RWPE2 (cell line): Measurements from ENCODE around the gene TUBGCP3.

ENCODE experiments used
- ATAC-seq: fragments of 200-7000 bp; cut with Tn5 transposase; 3 replicates; pipeline ENCODE4 v1.9.1; 2021; ENCODE audit warnings: low read depth
- DNase-seq: peaks from one replicate; pipeline ENCODE4 v3.0.0-alpha.2; 2020; ENCODE audit warnings: low spot score
- H3K27ac ChIP-seq: fragments of 450-650 bp; 2 replicates; pipeline ENCODE4 v1.5.1; 2017; ENCODE audit warnings: mild to moderate bottlenecking; ENCODE audit not compliant: poor library complexity, severe bottlenecking
- H3K27me3 ChIP-seq: fragments of 250-450 bp; sonication (Bioruptor Pico); 2 replicates; pipeline ENCODE4 v1.5.1; 2021; ENCODE audit warnings: mild to moderate bottlenecking, moderate library complexity; ENCODE audit not compliant: insufficient read depth, poor library complexity, severe bottlenecking
- H3K36me3 ChIP-seq: fragments of 250-450 bp; sonication (Bioruptor Pico); 2 replicates; pipeline ENCODE4 v1.5.1; 2020; ENCODE audit warnings: low read depth, mild to moderate bottlenecking, moderate library complexity
- H3K4me1 ChIP-seq: fragments of 250-450 bp; sonication (Bioruptor Pico); 2 replicates; pipeline ENCODE4 v1.5.1; 2021; ENCODE audit warnings: mild to moderate bottlenecking, moderate library complexity; ENCODE audit not compliant: insufficient read depth, poor library complexity, severe bottlenecking
- H3K4me3 ChIP-seq: fragments of 250-450 bp; sonication (Bioruptor Pico); 2 replicates; pipeline ENCODE4 v1.5.1; 2021; ENCODE audit warnings: mild to moderate bottlenecking, moderate library complexity; ENCODE audit not compliant: severe bottlenecking
- H3K9me3 ChIP-seq: fragments of 250-450 bp; sonication (Bioruptor Pico); 2 replicates; pipeline ENCODE4 v1.5.1; 2021; ENCODE audit warnings: mild to moderate bottlenecking, moderate library complexity; ENCODE audit not compliant: severe bottlenecking
- TF ChIP-seq, protein P1 (sequence below): fragments of 450-650 bp; IDR thresholded peaks from one replicate; pipeline ENCODE4 v1.5.1; 2017; ENCODE audit warnings: mild to moderate bottlenecking, moderate library complexity; ENCODE audit not compliant: poor library complexity, severe bottlenecking

The TUBGCP3 gene

DNA sequence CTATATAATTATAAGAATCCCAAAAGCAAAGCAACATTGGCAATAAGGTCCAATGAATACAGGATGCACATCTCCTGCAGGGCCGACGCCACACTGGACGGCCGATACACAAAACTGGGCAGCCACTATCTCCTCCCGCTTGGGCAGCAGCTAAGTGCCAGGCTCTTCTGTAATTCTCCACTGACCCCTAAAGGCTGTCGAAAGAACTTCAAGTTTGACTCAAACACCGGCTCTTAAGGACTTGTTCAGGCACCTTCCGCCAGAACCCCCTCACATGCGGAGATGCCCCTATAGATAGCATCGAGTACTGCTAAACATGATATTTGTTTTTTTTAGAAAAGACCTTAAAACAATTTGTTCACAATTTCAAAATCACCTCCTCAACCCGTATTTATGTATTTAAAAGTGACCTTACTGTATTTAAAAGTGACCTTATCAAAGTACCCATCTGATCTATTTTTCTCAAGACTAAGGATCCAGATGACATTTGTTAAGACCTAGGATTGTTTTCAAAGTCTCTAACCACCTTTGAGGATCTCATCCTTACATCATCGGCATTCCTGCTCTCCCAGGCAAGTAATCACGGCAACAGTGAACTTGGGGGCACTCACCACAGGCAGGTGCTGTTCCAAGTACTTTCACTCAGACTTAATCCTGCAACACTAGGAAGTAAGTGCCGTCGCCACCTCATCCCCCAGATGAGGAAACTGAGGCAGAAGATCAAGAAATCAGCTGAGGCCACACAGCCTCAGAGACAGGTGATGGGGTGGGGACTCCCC is 77.8 kb downstream of the TUBGCP3 start:
- peak; percentile 62 for ATAC-seq
- peaks cover 55% of the 10 kb centered on the region for H3K36me3 ChIP-seq
- no peaks in the 10 kb centered on the region for H3K4me1 ChIP-seq
- no peaks in the 10 kb centered on the region for H3K9me3 ChIP-seq
- H3K27me3 ChIP-seq, result no peaks in the 10 kb centered on the region
- TF ChIP-seq, protein P1, sequence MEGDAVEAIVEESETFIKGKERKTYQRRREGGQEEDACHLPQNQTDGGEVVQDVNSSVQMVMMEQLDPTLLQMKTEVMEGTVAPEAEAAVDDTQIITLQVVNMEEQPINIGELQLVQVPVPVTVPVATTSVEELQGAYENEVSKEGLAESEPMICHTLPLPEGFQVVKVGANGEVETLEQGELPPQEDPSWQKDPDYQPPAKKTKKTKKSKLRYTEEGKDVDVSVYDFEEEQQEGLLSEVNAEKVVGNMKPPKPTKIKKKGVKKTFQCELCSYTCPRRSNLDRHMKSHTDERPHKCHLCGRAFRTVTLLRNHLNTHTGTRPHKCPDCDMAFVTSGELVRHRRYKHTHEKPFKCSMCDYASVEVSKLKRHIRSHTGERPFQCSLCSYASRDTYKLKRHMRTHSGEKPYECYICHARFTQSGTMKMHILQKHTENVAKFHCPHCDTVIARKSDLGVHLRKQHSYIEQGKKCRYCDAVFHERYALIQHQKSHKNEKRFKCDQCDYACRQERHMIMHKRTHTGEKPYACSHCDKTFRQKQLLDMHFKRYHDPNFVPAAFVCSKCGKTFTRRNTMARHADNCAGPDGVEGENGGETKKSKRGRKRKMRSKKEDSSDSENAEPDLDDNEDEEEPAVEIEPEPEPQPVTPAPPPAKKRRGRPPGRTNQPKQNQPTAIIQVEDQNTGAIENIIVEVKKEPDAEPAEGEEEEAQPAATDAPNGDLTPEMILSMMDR, result peak; percentile 36
- H3K27ac ChIP-seq, result no peak overlapping the region
- no peak overlapping the region for H3K4me3 ChIP-seq
- no peak for DNase-seq

DNA sequence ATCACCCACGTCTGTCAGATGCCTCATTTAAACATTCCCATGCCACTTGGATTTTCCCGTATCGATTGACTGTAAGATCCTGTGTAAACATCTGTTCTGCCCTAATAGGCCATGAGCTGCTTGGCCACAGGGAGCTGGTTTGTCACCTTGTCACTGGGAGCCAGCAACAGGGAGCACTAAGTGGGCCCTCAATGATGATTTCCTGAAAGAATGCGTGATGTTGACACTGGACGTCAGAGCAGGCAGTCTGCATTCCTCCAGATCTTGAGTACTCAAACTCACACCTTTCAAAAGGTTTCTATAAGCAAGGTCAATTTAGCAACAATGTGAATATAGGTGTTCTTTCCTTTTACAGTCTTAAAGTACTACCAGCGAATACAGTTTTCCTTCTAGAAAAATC is 78.8 kb downstream of the TUBGCP3 start:
- no peaks in the 10 kb centered on the region for H3K27me3 ChIP-seq
- H3K9me3 ChIP-seq, result no peaks in the 10 kb centered on the region
- TF ChIP-seq, protein P1, result no peak
- no peak overlapping the region for H3K27ac ChIP-seq
- ATAC-seq (no peak), DNase-seq (no peak)
- no peaks in the 10 kb centered on the region for H3K4me1 ChIP-seq
- no peak overlapping the region for H3K4me3 ChIP-seq
- peaks cover 54% of the 10 kb centered on the region for H3K36me3 ChIP-seq

DNA sequence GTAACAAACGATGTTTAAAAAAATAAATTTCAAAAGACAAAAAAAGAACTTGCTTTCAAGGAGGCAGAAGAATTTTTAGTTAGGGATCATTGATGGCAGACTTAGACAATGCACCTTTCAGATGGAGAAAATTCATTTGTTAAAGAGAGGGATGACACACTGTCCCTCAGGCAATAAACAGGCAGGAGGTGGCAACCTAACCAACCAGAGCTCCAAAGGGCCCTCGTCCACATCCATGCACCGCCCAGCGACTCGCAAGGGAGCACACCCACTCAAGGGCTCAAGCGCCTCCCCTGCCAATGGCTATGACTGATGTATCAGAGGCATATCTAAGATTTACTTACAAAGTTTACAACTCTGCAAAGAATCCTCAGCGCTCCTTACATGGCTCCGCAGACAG is 81.9 kb downstream of the TUBGCP3 start:
- no peaks in the 10 kb centered on the region for H3K9me3 ChIP-seq
- TF ChIP-seq, protein P1, result no peak
- H3K27ac ChIP-seq, result no peak overlapping the region
- no peaks in the 10 kb centered on the region for H3K4me1 ChIP-seq
- no peaks in the 10 kb centered on the region for H3K27me3 ChIP-seq
- no peak overlapping the region for H3K4me3 ChIP-seq
- ATAC-seq (peak; percentile 19; the same call in 1 of the 3 replicates), DNase-seq (no peak)
- peaks cover 68% of the 10 kb centered on the region for H3K36me3 ChIP-seq

DNA sequence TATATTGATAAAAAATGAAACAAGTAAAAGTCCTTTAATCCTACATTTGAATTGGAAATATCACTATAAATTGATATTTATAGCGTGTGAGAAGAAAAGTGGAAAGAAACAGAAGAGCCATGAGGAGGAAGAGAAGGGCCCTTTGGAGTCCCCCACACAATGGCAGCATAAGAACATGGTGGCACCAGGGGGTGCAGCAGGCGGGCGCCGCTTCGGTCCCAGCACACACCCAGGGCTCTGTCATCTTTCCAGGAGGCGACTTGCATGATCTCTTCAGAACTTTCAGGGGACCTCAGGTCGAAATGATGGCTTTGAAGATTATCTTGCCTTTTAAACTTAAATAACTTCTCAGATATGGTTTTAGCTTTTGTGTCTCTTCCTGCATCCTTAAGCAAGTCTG is 91.8 kb downstream of the TUBGCP3 start:
- H3K27me3 ChIP-seq, result no peaks in the 10 kb centered on the region
- H3K36me3 ChIP-seq, result peaks cover 44% of the 10 kb centered on the region
- no peaks in the 10 kb centered on the region for H3K4me1 ChIP-seq
- DNase-seq (no peak), ATAC-seq (no peak)
- no peak overlapping the region for H3K27ac ChIP-seq
- H3K4me3 ChIP-seq, result no peak overlapping the region
- no peaks in the 10 kb centered on the region for H3K9me3 ChIP-seq
- TF ChIP-seq, protein P1, result no peak

DNA sequence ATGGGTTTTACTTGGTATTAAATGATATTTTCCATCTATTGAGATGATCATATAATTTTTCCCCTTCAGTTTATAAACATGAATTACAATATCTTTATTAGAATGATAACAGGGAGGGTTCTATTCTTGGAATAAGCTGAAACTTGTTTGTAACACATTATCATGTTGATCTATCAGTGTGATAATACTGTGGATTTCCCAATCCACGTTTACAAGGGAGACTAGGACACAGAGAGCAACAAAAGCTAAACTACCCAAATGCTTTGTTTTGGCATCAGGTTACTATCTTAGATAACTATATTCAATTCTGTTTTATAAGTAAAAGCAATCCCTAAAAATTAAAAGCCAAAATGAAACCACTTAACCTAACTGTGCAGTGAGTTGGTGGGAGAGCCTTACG is 92.5 kb downstream of the TUBGCP3 start:
- ATAC-seq (no peak), DNase-seq (no peak)
- peaks cover 42% of the 10 kb centered on the region for H3K36me3 ChIP-seq
- no peaks in the 10 kb centered on the region for H3K27me3 ChIP-seq
- TF ChIP-seq, protein P1, result no peak
- H3K27ac ChIP-seq, result no peak overlapping the region
- no peaks in the 10 kb centered on the region for H3K4me1 ChIP-seq
- H3K9me3 ChIP-seq, result no peaks in the 10 kb centered on the region
- H3K4me3 ChIP-seq, result no peak overlapping the region
